SK-N-SH treated with all-trans-retinoic acid at 6 μM for 48 hours (cell line): ENCODE results near the gene ESPNL.

Source experiments
- ATAC-seq: fragments of 200-7000 bp; cut with Tn5 transposase; 3 replicates; pipeline ENCODE4 v1.9.1; 2020; ENCODE audit warnings: mild to moderate bottlenecking, moderate library complexity
- ARNTL ChIP-seq: fragments of 450-650 bp; formaldehyde crosslinking; IDR thresholded peaks from 2 replicates; pipeline ENCODE4 v1.5.0; 2020; ENCODE audit warnings: low read depth, mild to moderate bottlenecking, moderate library complexity, borderline replicate concordance
- BACH2 ChIP-seq: fragments of 250-450 bp; sonication (Bioruptor Pico); IDR thresholded peaks from 2 replicates; pipeline ENCODE4 v1.9.0; 2021; ENCODE audit warnings: mild to moderate bottlenecking, borderline replicate concordance
- CREB5 ChIP-seq: fragments of 250-450 bp; sonication (Bioruptor Pico); IDR thresholded peaks from 2 replicates; pipeline ENCODE4 v1.5.1; 2020; ENCODE audit warnings: low read depth, mild to moderate bottlenecking, moderate library complexity
- CSDC2 ChIP-seq: fragments of 250-450 bp; sonication (Bioruptor Pico); IDR thresholded peaks from 2 replicates; pipeline ENCODE4 v1.5.0; 2020; ENCODE audit warnings: mild to moderate bottlenecking, moderate library complexity
- CSRNP3 ChIP-seq: fragments of 250-450 bp; sonication (Bioruptor Pico); IDR thresholded peaks from 2 replicates; pipeline ENCODE4 v1.5.1; 2021; ENCODE audit warnings: mild to moderate bottlenecking, moderate library complexity
- ESRRG ChIP-seq: fragments of 250-450 bp; sonication (Bioruptor Pico); IDR thresholded peaks from 2 replicates; pipeline ENCODE4 v1.6.1; 2021; ENCODE audit warnings: mild to moderate bottlenecking
- GLIS3 ChIP-seq: fragments of 250-450 bp; sonication (Bioruptor Pico); IDR thresholded peaks from 2 replicates; pipeline ENCODE4 v1.5.0; 2020; ENCODE audit warnings: mild to moderate bottlenecking, moderate library complexity
- ISL1 ChIP-seq: fragments of 250-450 bp; sonication (Bioruptor Pico); IDR thresholded peaks from 2 replicates; pipeline ENCODE4 v2.1.2; 2022; ENCODE audit warnings: mild to moderate bottlenecking, moderate library complexity
- OSR1 ChIP-seq: fragments of 250-450 bp; sonication (Bioruptor Pico); IDR thresholded peaks from 2 replicates; pipeline ENCODE4 v1.8.0; 2022; ENCODE audit warnings: moderate library complexity, mild to moderate bottlenecking, inconsistent platforms
- PPARA ChIP-seq: fragments of 250-450 bp; sonication (Bioruptor Pico); IDR thresholded peaks from 2 replicates; pipeline ENCODE4 v1.5.0; 2020; ENCODE audit warnings: mild to moderate bottlenecking, borderline replicate concordance
- RARB ChIP-seq: fragments of 250-450 bp; sonication (Bioruptor Pico); IDR thresholded peaks from 2 replicates; pipeline ENCODE4 v1.8.0; 2021; ENCODE audit warnings: mild to moderate bottlenecking, moderate library complexity
- SNAI2 ChIP-seq: fragments of 250-450 bp; sonication (Bioruptor Pico); IDR thresholded peaks from 2 replicates; pipeline ENCODE4 v1.5.0; 2020; ENCODE audit warnings: mild to moderate bottlenecking, moderate library complexity
- TCF4 ChIP-seq: fragments of 250-450 bp; sonication (Bioruptor Pico); IDR thresholded peaks from 2 replicates; pipeline ENCODE4 v1.8.0; 2021; ENCODE audit warnings: mild to moderate bottlenecking, moderate library complexity, borderline replicate concordance
- TSHZ2 ChIP-seq: fragments of 250-450 bp; sonication (Bioruptor Pico); IDR thresholded peaks from 2 replicates; pipeline ENCODE4 v1.5.0; 2020; ENCODE audit warnings: mild to moderate bottlenecking, moderate library complexity
- ZC3H10 ChIP-seq: fragments of 250-450 bp; sonication (Bioruptor Pico); IDR thresholded peaks from 2 replicates; pipeline ENCODE4 v1.5.1; 2021; ENCODE audit warnings: mild to moderate bottlenecking, moderate library complexity
- ZFP3 ChIP-seq: fragments of 250-450 bp; sonication (Bioruptor Pico); IDR thresholded peaks from 2 replicates; pipeline ENCODE4 v1.5.0; 2020; ENCODE audit warnings: mild to moderate bottlenecking, moderate library complexity
- ZFP30 ChIP-seq: fragments of 450-650 bp; formaldehyde crosslinking; IDR thresholded peaks from 2 replicates; pipeline ENCODE4 v1.5.0; 2022; ENCODE audit warnings: mild to moderate bottlenecking, moderate library complexity
- ZNF565 ChIP-seq: fragments of 450-650 bp; formaldehyde crosslinking; conservative IDR thresholded peaks from 2 replicates; pipeline ENCODE4 v1.5.0; 2020; ENCODE audit warnings: low read depth, mild to moderate bottlenecking, moderate library complexity
- ZNF70 ChIP-seq: fragments of 450-650 bp; formaldehyde crosslinking; IDR thresholded peaks from 2 replicates; pipeline ENCODE4 v1.5.0; 2020; ENCODE audit warnings: mild to moderate bottlenecking, moderate library complexity
- ZNF8 ChIP-seq: fragments of 450-650 bp; formaldehyde crosslinking; IDR thresholded peaks from 2 replicates; pipeline ENCODE4 v1.5.0; 2020; ENCODE audit warnings: mild to moderate bottlenecking, moderate library complexity
- TF ChIP-seq, protein P1 (sequence below): fragments of 250-450 bp; sonication (Bioruptor Pico); IDR thresholded peaks from 2 replicates; pipeline ENCODE4 v1.8.0; 2020; ENCODE audit warnings: mild to moderate bottlenecking, moderate library complexity, borderline replicate concordance

The ESPNL gene

GRCh38 chr2:238123991-238124470 lies 23.9 kb downstream of the ESPNL start:
- no peak for ATAC-seq
- TF ChIP-seq BACH2 (CRISPR knock-in tag) (no peak), ISL1 (CRISPR knock-in tag) (no peak), CSRNP3 (CRISPR knock-in tag) (no peak), ESRRG (CRISPR knock-in tag) (no peak)

DNA sequence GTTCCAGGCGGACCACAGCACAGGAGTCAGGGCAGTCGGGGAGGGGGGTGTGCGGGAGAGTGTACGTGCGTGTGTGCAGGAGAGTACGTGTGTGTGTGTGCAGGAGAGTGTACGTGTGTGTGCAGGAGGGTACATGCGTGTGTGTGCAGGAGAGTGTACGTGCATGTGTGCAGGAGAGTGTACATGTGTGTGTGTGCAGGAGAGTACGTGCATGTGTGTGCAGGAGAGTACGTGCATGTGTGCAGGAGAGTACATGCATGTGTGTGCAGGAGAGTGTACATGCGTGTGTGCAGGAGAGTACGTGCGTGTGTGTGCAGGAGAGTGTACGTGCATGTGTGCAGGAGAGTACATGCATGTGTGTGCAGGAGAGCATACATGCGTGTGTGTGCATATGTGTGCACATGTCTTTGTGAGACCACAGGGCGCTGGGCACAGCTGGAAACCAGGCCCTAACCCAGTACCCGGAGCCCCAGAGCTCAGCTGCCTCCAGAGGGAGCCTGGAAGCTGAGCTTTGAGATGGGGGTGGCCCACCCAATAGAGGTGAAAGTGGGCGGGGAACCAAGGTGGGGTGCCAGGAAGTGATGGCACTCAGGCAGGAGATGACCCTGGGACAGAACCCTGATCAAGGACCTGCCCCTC lies 24.5 kb downstream of the ESPNL start:
- ATAC-seq, result no peak
- TF ChIP-seq, protein P1, sequence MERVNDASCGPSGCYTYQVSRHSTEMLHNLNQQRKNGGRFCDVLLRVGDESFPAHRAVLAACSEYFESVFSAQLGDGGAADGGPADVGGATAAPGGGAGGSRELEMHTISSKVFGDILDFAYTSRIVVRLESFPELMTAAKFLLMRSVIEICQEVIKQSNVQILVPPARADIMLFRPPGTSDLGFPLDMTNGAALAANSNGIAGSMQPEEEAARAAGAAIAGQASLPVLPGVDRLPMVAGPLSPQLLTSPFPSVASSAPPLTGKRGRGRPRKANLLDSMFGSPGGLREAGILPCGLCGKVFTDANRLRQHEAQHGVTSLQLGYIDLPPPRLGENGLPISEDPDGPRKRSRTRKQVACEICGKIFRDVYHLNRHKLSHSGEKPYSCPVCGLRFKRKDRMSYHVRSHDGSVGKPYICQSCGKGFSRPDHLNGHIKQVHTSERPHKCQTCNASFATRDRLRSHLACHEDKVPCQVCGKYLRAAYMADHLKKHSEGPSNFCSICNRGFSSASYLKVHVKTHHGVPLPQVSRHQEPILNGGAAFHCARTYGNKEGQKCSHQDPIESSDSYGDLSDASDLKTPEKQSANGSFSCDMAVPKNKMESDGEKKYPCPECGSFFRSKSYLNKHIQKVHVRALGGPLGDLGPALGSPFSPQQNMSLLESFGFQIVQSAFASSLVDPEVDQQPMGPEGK (CRISPR knock-in tag), result no peak
- TF ChIP-seq RARB (CRISPR knock-in tag) (no peak), GLIS3 (CRISPR knock-in tag) (no peak), ZC3H10 (CRISPR knock-in tag) (no peak)

DNA sequence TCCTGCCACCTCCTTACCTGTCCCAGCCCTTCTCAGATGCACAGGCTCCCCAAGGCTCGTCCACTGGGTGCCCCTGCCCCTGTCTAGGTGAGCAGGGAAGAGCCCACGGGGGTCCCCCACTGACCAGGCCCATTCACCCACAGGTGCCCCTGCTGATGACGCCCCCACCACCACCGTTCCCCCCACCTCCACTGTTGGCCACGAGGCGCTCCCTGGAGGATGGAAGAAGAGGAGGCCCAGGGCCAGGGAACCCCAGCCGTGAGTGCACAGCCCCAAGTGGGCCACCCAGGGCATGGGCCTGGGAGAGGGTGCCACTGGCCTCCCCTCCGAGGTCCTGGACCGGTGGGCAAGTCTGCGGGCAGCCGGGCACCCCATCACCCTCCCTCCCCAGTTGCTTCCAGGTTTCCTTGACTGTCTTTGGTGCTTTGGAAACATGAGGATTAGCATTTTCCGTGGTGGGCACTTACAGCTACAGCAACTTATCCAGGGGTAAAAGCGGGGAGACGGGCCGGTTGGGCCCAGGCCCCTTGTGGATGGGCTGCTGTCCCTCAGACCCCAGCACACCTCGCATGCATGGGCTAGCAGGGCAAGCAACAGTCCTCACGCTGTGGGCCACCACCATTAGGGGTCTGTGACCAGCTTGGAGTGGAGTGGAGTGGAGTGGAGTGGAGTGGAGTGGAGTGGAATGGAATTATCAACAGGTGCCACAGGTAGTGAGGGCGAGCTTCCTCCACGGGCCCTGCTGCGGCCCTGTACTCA lies 25.2 kb downstream of the ESPNL start:
- ATAC-seq, result no peak
- TF ChIP-seq ZC3H10 (CRISPR knock-in tag) (no peak), ZFP3 (CRISPR knock-in tag) (no peak), CSRNP3 (CRISPR knock-in tag) (no peak), CSDC2 (CRISPR knock-in tag) (no peak), ZNF8 (no peak), RARB (CRISPR knock-in tag) (no peak), CREB5 (no peak), ZNF565 (CRISPR knock-in tag) (no peak), ARNTL (CRISPR knock-in tag) (no peak), ESRRG (CRISPR knock-in tag) (no peak), ZNF70 (CRISPR knock-in tag) (no peak), ZFP30 (CRISPR knock-in tag) (no peak), SNAI2 (CRISPR knock-in tag) (no peak), PPARA (CRISPR knock-in tag) (no peak), GLIS3 (CRISPR knock-in tag) (no peak), TSHZ2 (CRISPR knock-in tag) (no peak), TCF4 (CRISPR knock-in tag) (no peak), OSR1 (CRISPR knock-in tag) (no peak)
- TF ChIP-seq, protein P1 (CRISPR knock-in tag), result no peak
